Activated T-cell treated with anti-CD3 and anti-CD28 coated beads, Interleukin-2, amount 50 U/mL, for 1 hour (primary cell): Measurements from ENCODE around the gene CDR2.
"Not testable (repeated sequence)": the region's sequence is repeated elsewhere in the genome, so short reads cannot be mapped to it uniquely, and the experiment has no call there.

ENCODE experiments used
- DNase-seq: peaks from one replicate; pipeline ENCODE4 v3.0.0-alpha.2; 2020

Gene CDR2

GRCh38 chr16:22374311-22375116, at the start of gene CDR2:
Gene CDR2 (minus strand): TSS chr16:22374619. CDS start chr16:22374309, 310 bp downstream.
- DNase-seq, result peak; percentile 97

GRCh38 chr16:22423716-22424115, 49.3 kb upstream of the CDR2 start:
- DNase-seq, result no peak

GRCh38 chr16:22421136-22421535, 46.7 kb upstream of the CDR2 start:
- DNase-seq, result no peak

GRCh38 chr16:22420606-22421135, 46.3 kb upstream of the CDR2 start:
- DNase-seq, result no peak

- no peak for DNase-seq
Measured at GRCh38 chr16:22419908-22420307, 45.5 kb upstream of the CDR2 start.

- DNase-seq, result no peak
Measured at GRCh38 chr16:22418826-22419225, 44.4 kb upstream of the CDR2 start.

GRCh38 chr16:22417798-22418197, 43.4 kb upstream of the CDR2 start:
- DNase-seq, result not testable (repeated sequence)

GRCh38 chr16:22417019-22417418, 42.6 kb upstream of the CDR2 start:
- DNase-seq, result no peak

- no peak for DNase-seq
Measured at GRCh38 chr16:22413819-22414218, 39.4 kb upstream of the CDR2 start.

- no peak for DNase-seq
Measured at GRCh38 chr16:22407486-22407885, 33.1 kb upstream of the CDR2 start.

GRCh38 chr16:22402191-22402590, 27.8 kb upstream of the CDR2 start:
- DNase-seq, result no peak

- no peak for DNase-seq
Measured at GRCh38 chr16:22400900-22401299, 26.5 kb upstream of the CDR2 start.

GRCh38 chr16:22397931-22398330, 23.5 kb upstream of the CDR2 start:
- DNase-seq, result no peak

- no peak for DNase-seq
Measured at GRCh38 chr16:22397464-22397863, 23.0 kb upstream of the CDR2 start.

- DNase-seq, result no peak
Measured at GRCh38 chr16:22395960-22396359, 21.5 kb upstream of the CDR2 start.

- no peak for DNase-seq
Measured at GRCh38 chr16:22394121-22394520, 19.7 kb upstream of the CDR2 start.

- DNase-seq, result no peak
Measured at GRCh38 chr16:22388101-22388644, 13.8 kb upstream of the CDR2 start.

GRCh38 chr16:22386976-22387375, 12.6 kb upstream of the CDR2 start:
- DNase-seq, result no peak

GRCh38 chr16:22385196-22385595, 10.8 kb upstream of the CDR2 start:
- no peak for DNase-seq

- no peak for DNase-seq
Measured at GRCh38 chr16:22383827-22384226, 9.4 kb upstream of the CDR2 start.

- no peak for DNase-seq
Measured at GRCh38 chr16:22381392-22381791, 7.0 kb upstream of the CDR2 start.

GRCh38 chr16:22380529-22380928, 6.1 kb upstream of the CDR2 start:
- DNase-seq, result no peak

GRCh38 chr16:22379656-22380055, 5.2 kb upstream of the CDR2 start:
- no peak for DNase-seq

- DNase-seq, result no peak
Measured at GRCh38 chr16:22375963-22376640, 1.7 kb upstream of the CDR2 start.
